H7 (cell line): ENCODE measurements around the gene DIS3L. TPM values are rescaled to one million over a fixed set of nuclear protein-coding genes. Genes with fewer than 3 reads are reported as not detected.
A peak's percentile ranks its signal among the peaks of the same experiment; 100 is the strongest.
"Not testable (repeated sequence)": the region's sequence is repeated elsewhere in the genome, so short reads cannot be mapped to it uniquely, and the experiment has no call there.

Experiments
- DNase-seq: peaks from one replicate; pipeline ENCODE4 v3.0.0; 2012
- H3K27me3 ChIP-seq: 2 replicates; pipeline ENCODE4 v1.6.0; 2011; ENCODE audit warnings: mild to moderate bottlenecking, low read length; ENCODE audit not compliant: control insufficient read depth, insufficient read depth
- H3K36me3 ChIP-seq: replicated peaks from 2 replicates; pipeline ENCODE4 v1.5.1; 2011; ENCODE audit warnings: low read length; ENCODE audit not compliant: control insufficient read depth, insufficient read depth
- H3K4me3 ChIP-seq: 2 replicates; pipeline ENCODE4 v1.5.1; 2011; ENCODE audit warnings: low read depth, mild to moderate bottlenecking, control low read depth, low read length, moderate library complexity; ENCODE audit not compliant: insufficient read depth
- total RNA-seq: library from RNA; depleted of rRNA; stranded (reverse); fragments of >200 nt; shearing (Covaris generic); gene quantifications from 2 replicates; pipeline ENCODE4 v1.2.3, GENCODE V29; 2014

Gene DIS3L
- total RNA-seq, 1 experiment from 2014 or later: 26.9 TPM

- H3K27me3 ChIP-seq, H3K4me3 ChIP-seq, H3K36me3 ChIP-seq, DNase-seq: not testable (repeated sequence)
Observed at GRCh38 chr15:66262837-66263236, 30.5 kb upstream of the DIS3L start.

GRCh38 chr15:66264859-66265513 lies 28.4 kb upstream of the DIS3L start:
- DNase-seq: no peak
- H3K36me3 ChIP-seq: no peaks in the 10 kb centered on the region
- no peaks in the 10 kb centered on the region for H3K27me3 ChIP-seq
- no peak overlapping the region for H3K4me3 ChIP-seq

- no peaks in the 10 kb centered on the region for H3K27me3 ChIP-seq
- H3K36me3 ChIP-seq: no peaks in the 10 kb centered on the region
- peak; percentile 50 for DNase-seq
- H3K4me3 ChIP-seq: no peak overlapping the region
Observed at GRCh38 chr15:66269326-66270090, 23.9 kb upstream of the DIS3L start.

GRCh38 chr15:66270932-66271331 lies 22.4 kb upstream of the DIS3L start:
- Histone ChIP-seq H3K36me3 (no peaks in the 10 kb centered on the region), H3K4me3 (no peak overlapping the region), H3K27me3 (no peaks in the 10 kb centered on the region)
- DNase-seq: no peak

- DNase-seq: no peak
- Histone ChIP-seq H3K27me3 (no peaks in the 10 kb centered on the region; the same call in 1 of the 2 replicates), H3K36me3 (no peaks in the 10 kb centered on the region), H3K4me3 (no peak overlapping the region)
Observed at GRCh38 chr15:66275352-66275751, 18.0 kb upstream of the DIS3L start.

- Histone ChIP-seq H3K36me3 (no peaks in the 10 kb centered on the region), H3K4me3 (no peak overlapping the region), H3K27me3 (no peaks in the 10 kb centered on the region; the same call in 1 of the 2 replicates)
- DNase-seq: no peak
Observed at GRCh38 chr15:66276546-66276945, 16.8 kb upstream of the DIS3L start.

- Histone ChIP-seq H3K36me3 (no peaks in the 10 kb centered on the region), H3K27me3 (no peaks in the 10 kb centered on the region; the same call in 1 of the 2 replicates), H3K4me3 (no peak overlapping the region)
- DNase-seq: no peak
Observed at GRCh38 chr15:66278056-66278455, 15.3 kb upstream of the DIS3L start.

- no peaks in the 10 kb centered on the region; the same call in 1 of the 2 replicates for H3K27me3 ChIP-seq
- no peaks in the 10 kb centered on the region for H3K36me3 ChIP-seq
- DNase-seq: no peak
- no peak overlapping the region for H3K4me3 ChIP-seq
Observed at GRCh38 chr15:66278671-66279070, 14.7 kb upstream of the DIS3L start.

GRCh38 chr15:66284271-66284670 lies 9.1 kb upstream of the DIS3L start:
- Histone ChIP-seq H3K27me3 (no peaks in the 10 kb centered on the region), H3K36me3 (no peaks in the 10 kb centered on the region), H3K4me3 (no peak overlapping the region)
- DNase-seq: no peak

GRCh38 chr15:66285533-66286280 lies 7.7 kb upstream of the DIS3L start:
- no peak for DNase-seq
- Histone ChIP-seq H3K4me3 (no peak overlapping the region), H3K36me3 (no peaks in the 10 kb centered on the region), H3K27me3 (no peaks in the 10 kb centered on the region)

- Histone ChIP-seq H3K27me3 (no peaks in the 10 kb centered on the region), H3K4me3 (no peak overlapping the region), H3K36me3 (no peaks in the 10 kb centered on the region)
- DNase-seq: peak; percentile 47
Observed at GRCh38 chr15:66287461-66288057, 5.8 kb upstream of the DIS3L start.

- Histone ChIP-seq H3K36me3 (no peaks in the 10 kb centered on the region), H3K4me3 (no peak overlapping the region), H3K27me3 (no peaks in the 10 kb centered on the region)
- DNase-seq: no peak
Observed at GRCh38 chr15:66288093-66288492, 5.3 kb upstream of the DIS3L start.

- Histone ChIP-seq H3K4me3 (no peak overlapping the region), H3K27me3 (no peaks in the 10 kb centered on the region), H3K36me3 (no peaks in the 10 kb centered on the region)
- no peak for DNase-seq
Observed at GRCh38 chr15:66288551-66289185, 4.7 kb upstream of the DIS3L start.

GRCh38 chr15:66290007-66290406 lies 3.4 kb upstream of the DIS3L start:
- no peak for DNase-seq
- no peaks in the 10 kb centered on the region for H3K27me3 ChIP-seq
- H3K4me3 ChIP-seq: no peak overlapping the region
- no peaks in the 10 kb centered on the region for H3K36me3 ChIP-seq
